Lower lobe of right lung (tissue), 2 donors: ENCODE measurements around the gene ZFHX2. TPM values are rescaled to one million over a fixed set of nuclear protein-coding genes. Genes with fewer than 3 reads are reported as not detected.

Source experiments
- ATAC-seq, 2 donors: fragments of 200-7000 bp; cut with Tn5 transposase; one replicate each; pipeline ENCODE4 v1.9.1; 2020 to 2022; ENCODE audit warnings: mild to moderate bottlenecking in 2 of 2, moderate library complexity in 2 of 2
- DNase-seq: peaks from one replicate; pipeline ENCODE4 v3.0.0-alpha.2; 2020
- H3K27ac ChIP-seq: fragments of 200-600 bp; one replicate; pipeline ENCODE4 v1.8.0; 2022
- H3K27me3 ChIP-seq: fragments of 200-600 bp; one replicate; pipeline ENCODE4 v1.8.0; 2022; ENCODE audit warnings: low read depth
- H3K36me3 ChIP-seq: fragments of 200-600 bp; one replicate; pipeline ENCODE4 v1.8.0; 2022; ENCODE audit warnings: mild to moderate bottlenecking
- H3K4me1 ChIP-seq: fragments of 200-600 bp; one replicate; pipeline ENCODE4 v1.8.0; 2022
- H3K4me3 ChIP-seq: fragments of 200-600 bp; one replicate; pipeline ENCODE4 v1.8.0; 2022; ENCODE audit warnings: mild to moderate bottlenecking
- H3K9me3 ChIP-seq: fragments of 200-600 bp; one replicate; pipeline ENCODE4 v1.8.0; 2022
- CTCF ChIP-seq: fragments of 200-600 bp; IDR thresholded peaks from one replicate; pipeline ENCODE4 v1.8.0; 2022; ENCODE audit warnings: antibody characterized with exemption, mild to moderate bottlenecking
- intact Hi-C: fragments of 100-400 bp; cut with DNase I; formaldehyde crosslinking; loops from one replicate; pipeline ENCODE4 v1.11.0; 2022
- total RNA-seq: library from RNA; stranded (reverse); fragmentation: NEBNext Ultra II Directional; extraction: Animal tissue kit (Norgen Biotek cat#: 25700); gene quantifications from one replicate; pipeline ENCODE4 v1.2.1, GENCODE V29; 2021
- donor health status: DM: no; HTN: yes; CAD: no; lungs with severe emphysema.

The ZFHX2 gene
- total RNA-seq, 1 donor from 2014 or later = 5.1 TPM

- Histone ChIP-seq H3K4me1 (peaks cover 5% of the 10 kb centered on the region), H3K36me3 (no peaks in the 10 kb centered on the region), H3K27me3 (no peaks in the 10 kb centered on the region), H3K27ac (no peak overlapping the region), H3K4me3 (no peak overlapping the region), H3K9me3 (no peaks in the 10 kb centered on the region)
- intact Hi-C loops = no loop called here
- TF ChIP-seq CTCF = no peak
- ATAC-seq = no peak
- DNase-seq = no peak
These were observed 23.0 kb downstream of the ZFHX2 start for GRCh38 chr14:23528555-23528954.

- H3K36me3 ChIP-seq = no peaks in the 10 kb centered on the region
- no peak overlapping the region for H3K27ac ChIP-seq
- TF ChIP-seq CTCF = no peak
- no peaks in the 10 kb centered on the region for H3K27me3 ChIP-seq
- DNase-seq = no peak
- no peak for ATAC-seq
- no peak overlapping the region for H3K4me3 ChIP-seq
- H3K4me1 ChIP-seq = peaks cover 1% of the 10 kb centered on the region
- intact Hi-C loops = no loop called here
- H3K9me3 ChIP-seq = no peaks in the 10 kb centered on the region
These were observed 26.0 kb downstream of the ZFHX2 start for GRCh38 chr14:23525611-23526010.

- intact Hi-C loops = no loop called here
- Histone ChIP-seq H3K27ac (no peak overlapping the region), H3K9me3 (no peaks in the 10 kb centered on the region), H3K36me3 (no peaks in the 10 kb centered on the region), H3K4me1 (no peaks in the 10 kb centered on the region), H3K4me3 (no peak overlapping the region), H3K27me3 (no peaks in the 10 kb centered on the region)
- TF ChIP-seq CTCF = no peak
- DNase-seq (no peak), ATAC-seq (no peak)
These were observed 26.6 kb downstream of the ZFHX2 start for GRCh38 chr14:23524954-23525353.

- intact Hi-C loops = no loop called here
- no peak for TF ChIP-seq CTCF
- DNase-seq = no peak
- ATAC-seq = no peak
- H3K27ac ChIP-seq = no peak overlapping the region
- H3K4me3 ChIP-seq = no peak overlapping the region
- no peaks in the 10 kb centered on the region for H3K27me3 ChIP-seq
- no peaks in the 10 kb centered on the region for H3K36me3 ChIP-seq
- no peaks in the 10 kb centered on the region for H3K4me1 ChIP-seq
- no peaks in the 10 kb centered on the region for H3K9me3 ChIP-seq
These were observed 28.1 kb downstream of the ZFHX2 start for GRCh38 chr14:23523229-23524016.

- intact Hi-C loops = no loop called here
- no peaks in the 10 kb centered on the region for H3K36me3 ChIP-seq
- no peaks in the 10 kb centered on the region for H3K9me3 ChIP-seq
- ATAC-seq (no peak), DNase-seq (no peak)
- H3K27ac ChIP-seq = no peak overlapping the region
- TF ChIP-seq CTCF = no peak
- no peak overlapping the region for H3K4me3 ChIP-seq
- H3K27me3 ChIP-seq = no peaks in the 10 kb centered on the region
- H3K4me1 ChIP-seq = no peaks in the 10 kb centered on the region
These were observed 28.8 kb downstream of the ZFHX2 start for GRCh38 chr14:23522643-23523198.
